Measurements from ENCODE around the gene LTBP1. TPM values are rescaled to one million over a fixed set of nuclear protein-coding genes. Genes with fewer than 3 reads are reported as not detected.
"Not testable (repeated sequence)": the region's sequence is repeated elsewhere in the genome, so short reads cannot be mapped to it uniquely, and the experiment has no call there.

Gene LTBP1
- total RNA-seq, 1 experiment from 2014 or later, result 119 TPM

DNA sequence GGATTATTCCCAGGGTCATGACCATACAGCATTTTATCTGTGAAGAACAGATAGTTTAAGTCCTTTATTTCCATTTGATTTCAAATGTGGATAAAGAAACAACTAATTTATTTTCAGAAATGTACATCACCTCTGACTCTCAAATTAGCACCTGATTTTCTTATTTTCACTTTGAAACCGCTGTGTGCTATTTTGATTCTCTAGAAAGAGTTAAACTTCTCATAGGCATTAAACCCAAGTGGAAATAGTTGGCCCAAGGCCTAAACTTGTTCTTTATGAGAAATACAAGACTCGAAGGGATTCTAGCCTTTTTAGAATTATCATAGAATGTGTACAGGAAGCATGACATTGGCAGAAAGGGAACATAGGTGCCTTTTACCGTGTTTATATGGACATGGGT lies 41.5 kb upstream of the LTBP1 start:
- DNase-seq (ENCODE audit: unreplicated experiment), result no peak
- peaks cover 8% of the 10 kb centered on the region for H3K4me1 Mint-ChIP-seq (ENCODE audit: insufficient read depth, unreplicated experiment)
- H3K4me3 Mint-ChIP-seq (ENCODE audit: unreplicated experiment), result no peak overlapping the region
- no TSS peak for BruUV-seq (replicated peaks)
- ChIA-PET CTCF (no interaction called here), POLR2A (no interaction called here)
- peaks cover 5% of the 10 kb centered on the region for H3K36me3 Mint-ChIP-seq (ENCODE audit: insufficient read depth, unreplicated experiment)
- H3K27me3 Mint-ChIP-seq (ENCODE audit: insufficient read depth, unreplicated experiment), result peaks cover 13% of the 10 kb centered on the region
- peaks cover 7% of the 10 kb centered on the region for H3K9me3 Mint-ChIP-seq (ENCODE audit: unreplicated experiment)
- H3K27ac Mint-ChIP-seq (ENCODE audit: low read depth, unreplicated experiment), result no peak overlapping the region
- intact Hi-C loops (cut with micrococcal nuclease), result no loop called here
- TF ChIP-seq, protein P1, sequence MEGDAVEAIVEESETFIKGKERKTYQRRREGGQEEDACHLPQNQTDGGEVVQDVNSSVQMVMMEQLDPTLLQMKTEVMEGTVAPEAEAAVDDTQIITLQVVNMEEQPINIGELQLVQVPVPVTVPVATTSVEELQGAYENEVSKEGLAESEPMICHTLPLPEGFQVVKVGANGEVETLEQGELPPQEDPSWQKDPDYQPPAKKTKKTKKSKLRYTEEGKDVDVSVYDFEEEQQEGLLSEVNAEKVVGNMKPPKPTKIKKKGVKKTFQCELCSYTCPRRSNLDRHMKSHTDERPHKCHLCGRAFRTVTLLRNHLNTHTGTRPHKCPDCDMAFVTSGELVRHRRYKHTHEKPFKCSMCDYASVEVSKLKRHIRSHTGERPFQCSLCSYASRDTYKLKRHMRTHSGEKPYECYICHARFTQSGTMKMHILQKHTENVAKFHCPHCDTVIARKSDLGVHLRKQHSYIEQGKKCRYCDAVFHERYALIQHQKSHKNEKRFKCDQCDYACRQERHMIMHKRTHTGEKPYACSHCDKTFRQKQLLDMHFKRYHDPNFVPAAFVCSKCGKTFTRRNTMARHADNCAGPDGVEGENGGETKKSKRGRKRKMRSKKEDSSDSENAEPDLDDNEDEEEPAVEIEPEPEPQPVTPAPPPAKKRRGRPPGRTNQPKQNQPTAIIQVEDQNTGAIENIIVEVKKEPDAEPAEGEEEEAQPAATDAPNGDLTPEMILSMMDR (IDR thresholded peaks at IDR 0.05; ENCODE audit: unreplicated experiment), result no peak

DNA sequence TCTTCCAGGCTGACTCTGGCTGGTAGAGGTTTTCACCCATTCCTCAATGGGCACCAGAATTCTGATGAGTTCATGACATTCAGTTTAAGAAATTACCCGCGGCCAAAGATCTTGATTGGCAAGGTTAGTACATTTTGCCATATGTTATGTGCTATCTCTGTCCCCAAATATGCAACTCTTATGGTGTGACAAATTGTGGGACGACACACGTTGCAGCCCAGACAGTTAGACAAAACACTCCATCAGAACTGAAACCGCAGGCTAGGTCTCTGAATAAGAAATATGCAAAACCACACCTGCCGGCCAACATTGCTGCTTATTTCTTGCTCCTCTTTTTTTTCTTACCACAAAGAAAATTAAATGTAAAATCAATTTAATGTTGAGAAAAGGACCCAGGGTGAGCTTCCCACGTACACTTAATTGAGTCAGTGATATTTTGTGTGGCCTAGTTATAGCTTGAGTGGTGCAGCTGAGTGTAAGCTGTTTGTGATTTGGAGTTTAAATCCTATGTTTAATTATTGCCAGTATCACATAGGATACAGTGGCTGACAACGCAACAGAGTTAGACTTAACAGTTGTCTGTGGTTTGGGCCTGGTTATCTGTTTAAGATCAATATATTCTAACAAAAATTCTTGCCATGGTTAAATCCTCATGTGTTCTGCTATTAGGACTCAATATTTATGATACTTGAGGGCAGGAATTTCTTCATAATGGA lies 35.7 kb upstream of the LTBP1 start:
- ChIA-PET CTCF (interaction anchor here (0.6 to 1.2 kb wide), 2 partner anchors 21 to 45 kb away, joined by 3 to 5 read pairs; no protein-coding TSS in a partner anchor), POLR2A (no interaction called here)
- intact Hi-C loops (cut with micrococcal nuclease), result no loop called here
- TF ChIP-seq, protein P1 (IDR thresholded peaks at IDR 0.05; ENCODE audit: unreplicated experiment), result no peak
- Mint-ChIP-seq H3K4me1 (ENCODE audit: insufficient read depth, unreplicated experiment) (no peaks in the 10 kb centered on the region), H3K9me3 (ENCODE audit: unreplicated experiment) (no peaks in the 10 kb centered on the region), H3K27me3 (ENCODE audit: insufficient read depth, unreplicated experiment) (no peaks in the 10 kb centered on the region), H3K4me3 (ENCODE audit: unreplicated experiment) (no peak overlapping the region), H3K36me3 (ENCODE audit: insufficient read depth, unreplicated experiment) (no peaks in the 10 kb centered on the region), H3K27ac (ENCODE audit: low read depth, unreplicated experiment) (no peak overlapping the region)
- DNase-seq (ENCODE audit: unreplicated experiment), result no peak
- BruUV-seq (replicated peaks), result no TSS peak

DNA sequence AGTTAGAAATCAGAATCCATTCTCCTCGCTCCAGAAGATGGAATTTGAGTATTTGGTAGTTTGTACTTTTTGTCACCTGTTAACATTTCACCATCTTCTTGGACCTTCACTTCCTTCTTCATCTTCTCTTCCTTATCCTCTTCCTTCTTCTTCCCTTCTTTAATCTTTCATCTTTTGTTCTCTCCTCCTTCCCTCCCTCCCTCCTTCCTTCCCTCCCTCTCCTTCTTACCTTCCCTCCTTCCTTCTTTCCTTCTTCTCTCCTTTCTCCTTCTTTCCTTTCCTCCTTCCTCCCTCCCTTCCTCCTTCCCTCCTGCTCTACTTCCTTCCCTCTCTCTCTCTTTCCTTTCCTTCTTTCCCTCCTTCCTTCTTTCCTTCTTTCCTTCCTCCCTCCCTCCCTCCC lies 31.1 kb upstream of the LTBP1 start:
- ChIA-PET POLR2A (no interaction called here), CTCF (no interaction called here)
- H3K27me3 Mint-ChIP-seq (ENCODE audit: insufficient read depth, unreplicated experiment), result peaks cover 14% of the 10 kb centered on the region
- H3K9me3 Mint-ChIP-seq (ENCODE audit: unreplicated experiment), result no peaks in the 10 kb centered on the region
- H3K27ac Mint-ChIP-seq (ENCODE audit: low read depth, unreplicated experiment), result no peak overlapping the region
- H3K36me3 Mint-ChIP-seq (ENCODE audit: insufficient read depth, unreplicated experiment), result no peaks in the 10 kb centered on the region
- TF ChIP-seq, protein P1 (IDR thresholded peaks at IDR 0.05; ENCODE audit: unreplicated experiment), result no peak
- H3K4me3 Mint-ChIP-seq (ENCODE audit: unreplicated experiment), result no peak overlapping the region
- H3K4me1 Mint-ChIP-seq (ENCODE audit: insufficient read depth, unreplicated experiment), result no peaks in the 10 kb centered on the region
- intact Hi-C loops (cut with micrococcal nuclease), result no loop called here
- no TSS peak for BruUV-seq (replicated peaks)
- DNase-seq (ENCODE audit: unreplicated experiment), result no peak

DNA sequence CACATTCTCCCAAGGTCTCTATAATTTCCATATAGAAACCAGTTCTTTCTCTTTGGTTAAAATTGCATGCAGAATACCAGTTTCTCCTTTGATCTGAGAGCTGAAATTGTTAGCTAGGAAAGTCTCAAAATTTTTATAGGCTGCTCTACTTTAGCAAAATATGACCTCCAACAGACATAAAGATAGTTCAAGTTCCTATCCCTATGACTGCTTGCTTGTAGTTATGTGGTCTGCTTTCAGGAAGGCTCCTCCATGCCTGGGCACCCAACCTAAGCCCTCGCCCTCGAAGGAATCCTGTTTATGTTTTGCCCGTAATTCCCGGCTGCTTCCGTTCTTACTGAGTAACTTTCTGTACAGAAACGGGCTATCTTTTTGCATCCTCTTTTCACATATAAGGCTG lies 28.0 kb upstream of the LTBP1 start:
- no peak for DNase-seq (ENCODE audit: unreplicated experiment)
- no TSS peak for BruUV-seq (replicated peaks)
- Mint-ChIP-seq H3K9me3 (ENCODE audit: unreplicated experiment) (no peaks in the 10 kb centered on the region), H3K36me3 (ENCODE audit: insufficient read depth, unreplicated experiment) (no peaks in the 10 kb centered on the region), H3K4me1 (ENCODE audit: insufficient read depth, unreplicated experiment) (no peaks in the 10 kb centered on the region), H3K27me3 (ENCODE audit: insufficient read depth, unreplicated experiment) (peaks cover 14% of the 10 kb centered on the region), H3K4me3 (ENCODE audit: unreplicated experiment) (no peak overlapping the region), H3K27ac (ENCODE audit: low read depth, unreplicated experiment) (no peak overlapping the region)
- ChIA-PET CTCF (no interaction called here), POLR2A (no interaction called here)
- intact Hi-C loops (cut with micrococcal nuclease), result no loop called here
- TF ChIP-seq, protein P1 (IDR thresholded peaks at IDR 0.05; ENCODE audit: unreplicated experiment), result no peak

DNA sequence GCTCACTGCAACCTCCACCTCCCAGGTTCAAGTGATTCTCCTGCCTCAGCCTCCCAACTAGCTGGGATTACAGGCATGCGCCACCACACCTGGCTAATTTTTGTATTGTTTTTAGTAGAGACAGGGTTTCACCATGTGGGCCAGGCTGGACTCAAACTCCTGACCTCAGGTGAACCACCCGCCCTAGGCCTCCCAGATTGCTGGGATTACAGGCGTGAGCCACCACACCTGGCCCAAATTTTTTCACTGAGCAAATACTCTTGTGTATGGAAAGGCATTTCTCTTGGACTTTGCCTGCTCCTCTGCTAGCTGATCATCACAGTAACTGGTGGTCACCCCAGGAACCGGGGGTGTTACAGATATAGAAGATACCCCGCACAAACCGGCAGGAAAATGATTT lies 26.9 kb upstream of the LTBP1 start:
- H3K27ac Mint-ChIP-seq (ENCODE audit: low read depth, unreplicated experiment); intact Hi-C loops (cut with micrococcal nuclease); H3K36me3 Mint-ChIP-seq (ENCODE audit: insufficient read depth, unreplicated experiment); DNase-seq (ENCODE audit: unreplicated experiment); H3K9me3 Mint-ChIP-seq (ENCODE audit: unreplicated experiment); CTCF ChIA-PET; POLR2A ChIA-PET; BruUV-seq (replicated peaks); H3K4me3 Mint-ChIP-seq (ENCODE audit: unreplicated experiment); H3K4me1 Mint-ChIP-seq (ENCODE audit: insufficient read depth, unreplicated experiment): not testable (repeated sequence)
- H3K27me3 Mint-ChIP-seq (ENCODE audit: insufficient read depth, unreplicated experiment), result peaks cover 14% of the 10 kb centered on the region

DNA sequence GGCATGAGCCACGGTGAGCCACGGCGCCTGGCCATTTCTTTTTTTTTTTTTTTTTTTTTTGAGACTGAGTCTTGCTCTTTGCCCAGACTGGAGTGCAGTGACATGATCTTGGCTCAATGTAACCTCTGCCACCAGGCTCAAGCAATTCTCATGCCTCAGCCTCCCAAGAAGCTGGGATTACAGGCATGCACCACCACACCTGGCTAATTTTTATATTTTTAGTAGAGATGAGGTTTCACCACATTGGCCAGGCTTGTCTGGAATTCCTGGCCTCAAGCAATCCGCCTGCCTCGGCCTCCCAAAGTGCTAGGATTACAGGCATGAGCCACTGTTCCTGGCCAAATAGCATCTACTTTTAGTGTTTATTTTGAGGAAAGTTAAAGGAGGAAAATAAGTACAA lies 25.3 kb upstream of the LTBP1 start:
- H3K36me3 Mint-ChIP-seq (ENCODE audit: insufficient read depth, unreplicated experiment); H3K27ac Mint-ChIP-seq (ENCODE audit: low read depth, unreplicated experiment); DNase-seq (ENCODE audit: unreplicated experiment); H3K9me3 Mint-ChIP-seq (ENCODE audit: unreplicated experiment); H3K4me3 Mint-ChIP-seq (ENCODE audit: unreplicated experiment); intact Hi-C loops (cut with micrococcal nuclease); BruUV-seq (replicated peaks); POLR2A ChIA-PET; H3K4me1 Mint-ChIP-seq (ENCODE audit: insufficient read depth, unreplicated experiment): not testable (repeated sequence)
- peaks cover 14% of the 10 kb centered on the region for H3K27me3 Mint-ChIP-seq (ENCODE audit: insufficient read depth, unreplicated experiment)
- CTCF ChIA-PET, result interaction anchor here (1.1 kb wide), 1 partner anchor 8 kb away, joined by 4 read pairs; no protein-coding TSS in a partner anchor

All from MCF 10A (cell line).